ENCODE measurements around the gene CDHR3.

The CDHR3 gene

GRCh38 chr7:106069471-106070200 lies 106.6 kb downstream of the CDHR3 start:
- DNase-seq, result no peak

DNA sequence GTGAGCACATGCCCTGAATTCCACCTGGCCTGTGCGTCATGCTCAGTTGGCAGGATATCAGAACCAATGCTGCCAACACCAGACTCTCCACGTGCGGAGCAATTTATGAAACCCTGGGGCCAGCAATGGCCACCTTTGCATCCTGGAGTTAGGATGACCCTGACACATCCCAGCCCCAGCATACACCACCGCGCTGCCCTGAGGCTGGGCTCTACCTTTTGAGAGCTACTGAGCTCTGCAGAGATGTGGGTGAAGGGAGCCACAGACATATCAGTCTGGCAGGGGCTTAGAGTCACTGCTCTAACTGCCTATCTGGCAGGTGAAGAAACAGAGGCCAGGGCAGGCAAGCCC lies 107.1 kb downstream of the CDHR3 start:
- no peak for DNase-seq

- no peak for DNase-seq
Measured at GRCh38 chr7:106070567-106071254, 107.6 kb downstream of the CDHR3 start.

DNA sequence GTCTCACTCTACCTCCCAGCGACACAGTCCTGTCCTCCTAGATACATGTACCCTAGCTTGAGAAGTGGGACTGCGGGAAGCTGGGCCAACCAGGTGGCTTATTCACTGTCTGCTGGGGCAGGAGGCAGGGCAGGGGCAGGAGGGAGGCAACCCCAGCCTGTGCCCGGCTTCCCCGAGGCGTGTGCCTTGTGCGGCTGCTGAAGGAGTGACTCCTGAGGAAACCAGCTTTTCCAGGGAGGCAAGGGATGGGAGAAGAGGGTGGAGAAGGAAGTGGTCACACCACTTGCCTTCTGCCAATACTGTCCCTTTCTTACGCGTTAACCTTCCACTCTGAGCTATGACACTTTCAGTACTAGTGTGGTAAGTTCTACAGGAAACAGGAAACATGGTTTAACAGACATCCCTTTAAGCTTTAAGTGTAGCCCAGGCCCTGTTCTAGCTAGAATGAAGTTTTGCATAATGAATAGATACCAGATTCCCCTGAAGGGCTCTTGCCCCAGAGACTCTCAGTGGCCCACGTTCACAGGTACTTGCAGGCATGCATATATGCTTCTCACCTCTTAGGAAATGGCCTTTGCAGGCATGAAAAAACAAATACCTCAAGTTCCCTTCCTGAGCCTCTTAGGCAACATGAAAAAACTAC lies 108.4 kb downstream of the CDHR3 start:
- no peak for DNase-seq

- no peak for DNase-seq
Measured at GRCh38 chr7:106071999-106072714, 109.1 kb downstream of the CDHR3 start.

DNA sequence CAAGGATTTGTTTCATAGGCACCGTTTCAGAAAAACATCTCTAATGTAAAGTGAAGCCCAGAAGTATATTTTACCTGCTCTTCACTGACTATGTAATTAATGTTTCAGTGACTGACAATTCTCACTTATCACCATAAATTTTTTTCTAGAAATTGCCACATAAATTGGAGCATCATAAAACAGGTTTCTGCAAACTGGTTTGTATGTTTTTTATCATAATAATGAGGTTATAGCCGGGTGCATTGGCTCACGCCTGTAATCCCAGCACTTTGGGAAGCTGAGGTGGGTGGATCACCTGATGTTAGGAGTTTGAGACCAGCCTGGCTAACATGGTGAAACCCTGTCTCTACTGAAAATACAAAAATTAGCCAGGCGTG lies 109.6 kb downstream of the CDHR3 start:
- no peak for DNase-seq

DNA sequence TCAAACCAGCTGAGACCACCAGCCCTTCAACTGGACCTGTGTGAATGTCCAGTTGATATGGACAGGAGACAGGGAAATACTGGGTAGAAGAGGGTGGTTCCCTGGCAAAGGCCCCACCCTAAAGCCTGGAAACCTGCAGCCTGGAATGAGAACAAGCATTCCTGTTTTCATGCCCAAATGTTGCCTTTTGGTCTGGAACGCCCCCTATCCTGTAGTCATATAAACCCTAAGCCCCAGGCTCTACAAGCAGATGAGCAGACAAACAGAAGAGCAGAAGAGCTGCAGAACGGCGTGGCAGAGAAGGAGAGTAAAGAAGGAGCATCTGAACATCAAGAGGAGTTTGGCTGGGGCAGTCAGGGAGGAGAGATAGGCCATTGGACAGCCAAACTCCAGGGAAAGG lies 110.6 kb downstream of the CDHR3 start:
- DNase-seq, result no peak

GRCh38 chr7:106074257-106074656 lies 111.2 kb downstream of the CDHR3 start:
- DNase-seq, result no peak

GRCh38 chr7:106075937-106076336 lies 112.9 kb downstream of the CDHR3 start:
- no peak for DNase-seq

- DNase-seq, result no peak
Measured at GRCh38 chr7:106076537-106076936, 113.5 kb downstream of the CDHR3 start.

- no peak for DNase-seq
Measured at GRCh38 chr7:106080300-106080987, 117.4 kb downstream of the CDHR3 start.

GRCh38 chr7:106082087-106082854 lies 119.2 kb downstream of the CDHR3 start:
- no peak for DNase-seq

Measured in activated CD4-positive, CD25-positive, alpha-beta regulatory T cell (primary cell).